Common myeloid progenitor, CD34-positive (primary cell): ENCODE results near the gene SLC16A11.

Experiments used
- CTCF ChIA-PET: fragments of 350-600 bp; sonication (Branson Sonifier 250); formaldehyde crosslinking; loops from one replicate; lab custom pipeline; 2021; ENCODE audit warnings: antibody characterized with exemption; lab: Charles Lee
- POLR2A ChIA-PET: fragments of 350-600 bp; sonication (Branson Sonifier 250); formaldehyde crosslinking; loops from one replicate; lab custom pipeline; 2021; ENCODE audit warnings: antibody characterized with exemption; lab: Charles Lee
- DNase-seq, 3 donors: peaks; one replicate each; pipeline versions ENCODE4 v3.0.0 to v3.0.0-alpha.2; 2013
- H3K27ac ChIP-seq, 2 experiments: 1 replicate in 1 of 2; 2 replicates in 1 of 2; pipeline ENCODE4 v1.7.0; 2013; ENCODE audit warnings: inconsistent platforms in 2 of 2, low read length in 2 of 2, mild to moderate bottlenecking in 2 of 2, low read depth in 1 of 2, moderate library complexity in 1 of 2; ENCODE audit not compliant: severe bottlenecking in 2 of 2, insufficient read depth in 1 of 2, poor library complexity in 1 of 2
- H3K27me3 ChIP-seq, 5 experiments: replicated peaks in 2 of 5; 1 replicate in 3 of 5; 2 replicates in 2 of 5; pipeline versions ENCODE4 v1.6.1 to v1.7.0; 2013; ENCODE audit warnings: low read length in 4 of 5, mild to moderate bottlenecking in 2 of 5, moderate library complexity in 2 of 5, inconsistent platforms in 1 of 5; ENCODE audit not compliant: insufficient read depth in 5 of 5, control insufficient read depth in 4 of 5
- H3K36me3 ChIP-seq, 4 experiments: 1 replicate in 2 of 4; 2 replicates in 2 of 4; pipeline versions ENCODE4 v1.6.1 to v1.7.0; 2013; ENCODE audit warnings: low read length in 3 of 4, control low read depth in 1 of 4, mild to moderate bottlenecking in 1 of 4; ENCODE audit not compliant: control insufficient read depth in 4 of 4, insufficient read depth in 4 of 4
- H3K4me1 ChIP-seq, 4 experiments: 1 replicate in 3 of 4; 2 replicates in 1 of 4; pipeline versions ENCODE4 v1.6.1 to v1.7.1; 2013; ENCODE audit warnings: low read length in 3 of 4, mild to moderate bottlenecking in 3 of 4, control low read depth in 1 of 4, inconsistent platforms in 1 of 4, moderate library complexity in 1 of 4; ENCODE audit not compliant: control insufficient read depth in 4 of 4, insufficient read depth in 4 of 4; ENCODE audit errors: control extremely low read depth in 1 of 4
- H3K4me3 ChIP-seq, 7 experiments: 1 replicate in 4 of 7; 2 replicates in 3 of 7; pipeline versions ENCODE4 v1.5.1 to v1.7.0; 2013; ENCODE audit warnings: mild to moderate bottlenecking in 7 of 7, low read length in 6 of 7, moderate library complexity in 6 of 7, inconsistent platforms in 2 of 7, low read depth in 2 of 7, control low read depth in 1 of 7; ENCODE audit not compliant: insufficient read depth in 4 of 7, control insufficient read depth in 1 of 7; ENCODE audit errors: extremely low read depth in 1 of 7
- H3K9me3 ChIP-seq, 5 experiments: 1 replicate in 4 of 5; 2 replicates in 1 of 5; pipeline versions ENCODE4 v1.6.1 to v1.7.1; 2013; ENCODE audit warnings: low read length in 4 of 5, mild to moderate bottlenecking in 2 of 5, inconsistent platforms in 1 of 5, low read depth in 1 of 5, moderate library complexity in 1 of 5; ENCODE audit not compliant: control insufficient read depth in 4 of 5, insufficient read depth in 2 of 5; ENCODE audit errors: control extremely low read depth in 1 of 5
- WGBS: methylation state at CpG from one replicate; pipeline ENCODE4 v1.1.5; 2013; ENCODE audit not compliant: insufficient coverage; 5-methylcytosine and 5-hydroxymethylcytosine counted together

SLC16A11 gene

GRCh38 chr17:7081341-7082062 lies 37.6 kb upstream of the SLC16A11 start:
- Histone ChIP-seq H3K36me3 (no peaks in the 10 kb centered on the region), H3K27ac (no peak overlapping the region), H3K4me1 (peaks cover 3 to 43% (median 27%) of the 10 kb centered on the region in 4 experiments), H3K27me3 (peaks cover 0 to 8% (median 0%) of the 10 kb centered on the region in 5 experiments), H3K9me3 (no peaks in the 10 kb centered on the region), H3K4me3 (peak overlapping the region in 1 of 7 experiments; percentile 0)
- WGBS, result 79% methylated on average over 12 of the region's 16 CpGs
- CTCF ChIA-PET, result interaction anchor here (0.7 to 3.1 kb wide), 14 partner anchors 12 to 84 kb away, joined by 3 to 22 read pairs (median 5); partner anchors contain the start of gene ASGR2
- POLR2A ChIA-PET, result interaction anchor here (0.7 to 2.2 kb wide), 4 partner anchors 29 to 75 kb away, joined by 3 to 8 read pairs (median 6); no protein-coding TSS in a partner anchor
- peak; percentile 66 to 97 (median 96) for DNase-seq

GRCh38 chr17:7080456-7081041 lies 36.7 kb upstream of the SLC16A11 start:
- peaks cover 0 to 8% (median 0%) of the 10 kb centered on the region in 5 experiments for H3K27me3 ChIP-seq
- CTCF ChIA-PET, result interaction anchor here (0.6 to 3.1 kb wide), 9 partner anchors 15 to 931 kb away, joined by 3 to 22 read pairs (median 8); no protein-coding TSS in a partner anchor
- 58% methylated on average over 5 of the region's 10 CpGs for WGBS
- H3K4me3 ChIP-seq, result no peak overlapping the region
- no peak for DNase-seq
- H3K4me1 ChIP-seq, result peaks cover 3 to 43% (median 27%) of the 10 kb centered on the region in 4 experiments
- no peaks in the 10 kb centered on the region for H3K36me3 ChIP-seq
- H3K27ac ChIP-seq, result no peak overlapping the region
- no peaks in the 10 kb centered on the region for H3K9me3 ChIP-seq
- POLR2A ChIA-PET, result interaction anchor here (2.2 kb wide), 1 partner anchor 52 kb away, joined by 8 read pairs; no protein-coding TSS in a partner anchor

DNA sequence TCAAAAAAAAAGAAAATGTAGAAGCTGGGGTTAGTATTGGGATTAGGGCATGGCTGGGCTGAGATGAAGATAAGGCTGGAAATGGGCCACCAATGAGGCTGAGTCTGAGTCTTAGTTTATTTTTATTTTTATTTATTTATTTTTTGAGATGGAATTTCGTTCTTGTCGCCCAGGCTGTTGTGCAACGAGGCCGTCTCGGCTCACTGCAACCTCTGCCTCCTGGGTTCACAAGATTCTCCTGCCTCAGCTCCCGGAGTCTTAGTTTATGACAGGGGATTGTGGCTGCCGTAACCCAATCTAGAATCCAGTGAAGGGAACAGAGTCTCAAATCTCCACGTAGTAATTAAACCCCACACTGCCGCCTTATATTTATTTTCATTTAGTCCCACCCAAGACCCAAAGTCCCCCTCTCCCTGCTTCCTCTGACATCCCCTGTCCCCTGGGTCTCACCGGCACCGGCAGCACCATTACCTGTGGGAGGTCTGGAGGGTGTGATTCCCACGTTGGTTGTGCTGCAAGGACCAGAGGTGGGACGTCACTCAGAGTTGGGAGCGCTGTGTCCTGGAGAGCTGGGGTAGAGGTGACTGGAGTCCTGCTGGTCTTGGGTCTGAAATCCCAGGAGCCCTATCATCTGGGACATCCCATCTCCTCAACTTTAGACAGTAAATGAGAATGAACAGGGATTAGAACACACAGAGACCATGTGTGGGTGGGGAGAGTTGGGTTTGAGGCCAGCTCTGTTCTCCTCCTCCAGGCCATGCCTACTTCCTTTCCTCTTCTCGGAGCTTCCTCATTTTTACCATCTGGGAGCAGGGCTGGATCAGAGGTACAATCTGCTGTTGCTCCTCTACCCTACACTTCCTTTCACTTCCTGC lies 35.9 kb upstream of the SLC16A11 start, which contains the start of gene CLEC10A:
CLEC10A (minus strand) TSS at position 671 of the 875 bp plus-strand sequence. CDS start 1,439 bp downstream, outside the sequence.
- H3K27me3 ChIP-seq, result peaks cover 0 to 8% (median 0%) of the 10 kb centered on the region in 5 experiments
- POLR2A ChIA-PET, result interaction anchor here (2.2 kb wide), 1 partner anchor 53 kb away, joined by 8 read pairs; no protein-coding TSS in a partner anchor
- no peaks in the 10 kb centered on the region for H3K9me3 ChIP-seq
- DNase-seq, result peak in 2 of 3 donors; percentile 33 to 42
- no peaks in the 10 kb centered on the region for H3K36me3 ChIP-seq
- H3K4me1 ChIP-seq, result peaks cover 3 to 43% (median 27%) of the 10 kb centered on the region in 4 experiments
- H3K4me3 ChIP-seq, result peak within 1 kb of the TSS in 2 of 7 experiments; percentile 7 to 32
- CTCF ChIA-PET, result interaction anchor here (1.5 to 3.1 kb wide), 7 partner anchors 15 to 85 kb away, joined by 4 to 22 read pairs (median 8); no protein-coding TSS in a partner anchor
- no peak within 1 kb of the TSS for H3K27ac ChIP-seq
- WGBS, result 94% methylated on average over 11 of the region's 15 CpGs

GRCh38 chr17:7078711-7079110 lies 34.8 kb upstream of the SLC16A11 start:
- POLR2A ChIA-PET, result no interaction called here
- CTCF ChIA-PET, result interaction anchor here (1.3 to 2.9 kb wide), 2 partner anchors 15 to 32 kb away, joined by 4 to 11 read pairs; no protein-coding TSS in a partner anchor

DNA sequence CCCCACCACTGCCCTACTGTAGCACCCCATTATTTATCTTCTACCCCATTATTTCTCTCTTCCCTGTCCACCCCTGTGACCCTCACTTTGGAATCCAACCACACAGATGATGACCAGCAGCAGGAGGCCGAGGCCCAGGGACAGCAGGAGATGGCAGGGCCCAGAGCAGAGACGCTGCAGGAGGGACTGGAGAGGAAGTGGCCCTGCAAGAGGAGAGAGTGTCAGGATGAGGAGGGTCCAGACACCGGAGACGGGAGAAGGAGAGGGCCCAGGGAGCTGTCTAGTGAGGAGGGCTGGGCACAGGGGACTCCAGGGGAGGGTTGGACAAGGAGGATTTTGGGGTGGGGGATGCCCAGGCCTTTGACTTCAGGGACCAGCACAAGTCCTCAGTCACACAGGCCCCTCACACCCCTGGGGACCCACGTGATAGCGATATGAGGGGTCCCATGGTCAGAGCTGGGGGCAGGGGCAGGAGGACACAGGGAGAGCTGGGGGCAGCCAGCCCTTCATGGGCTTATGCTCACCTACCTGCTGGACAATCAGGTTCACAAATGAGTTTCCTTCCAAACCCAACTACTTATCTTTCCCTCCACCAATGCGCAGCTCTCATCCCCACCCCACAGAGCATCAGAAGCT lies 34.1 kb upstream of the SLC16A11 start:
- Histone ChIP-seq H3K27ac (no peak overlapping the region), H3K27me3 (peaks cover 0 to 3% (median 0%) of the 10 kb centered on the region in 5 experiments), H3K9me3 (no peaks in the 10 kb centered on the region), H3K36me3 (no peaks in the 10 kb centered on the region), H3K4me1 (peaks cover 3 to 28% (median 21%) of the 10 kb centered on the region in 4 experiments), H3K4me3 (no peak overlapping the region)
- no peak for DNase-seq
- ChIA-PET CTCF (interaction anchor here (1.3 kb wide), 1 partner anchor 14 kb away, joined by 4 read pairs; no protein-coding TSS in a partner anchor), POLR2A (no interaction called here)
- WGBS, result 97% methylated on average over 7 of the region's 7 CpGs

More at GRCh38 chr17:7078711-7079110, 34.8 kb upstream of the SLC16A11 start:
- H3K27me3 ChIP-seq, result peaks cover 0 to 7% (median 0%) of the 10 kb centered on the region in 5 experiments
- H3K4me3 ChIP-seq, result no peak overlapping the region
- peaks cover 3 to 33% (median 22%) of the 10 kb centered on the region in 4 experiments for H3K4me1 ChIP-seq
- no peak for DNase-seq
- H3K36me3 ChIP-seq, result no peaks in the 10 kb centered on the region
- no peaks in the 10 kb centered on the region for H3K9me3 ChIP-seq
- WGBS, result 95% methylated on average over 10 of the region's 10 CpGs
- no peak overlapping the region for H3K27ac ChIP-seq

GRCh38 chr17:7074931-7075330 lies 31.0 kb upstream of the SLC16A11 start:
- H3K9me3 ChIP-seq, result no peaks in the 10 kb centered on the region
- WGBS, result 97% methylated on average over 14 of the region's 14 CpGs
- H3K27ac ChIP-seq, result no peak overlapping the region
- peaks cover 0 to 3% (median 0%) of the 10 kb centered on the region in 5 experiments for H3K27me3 ChIP-seq
- CTCF ChIA-PET, result interaction anchor here (0.9 to 1.3 kb wide), 5 partner anchors 8 to 23 kb away, joined by 3 to 5 read pairs (median 3); no protein-coding TSS in a partner anchor
- H3K36me3 ChIP-seq, result no peaks in the 10 kb centered on the region
- no peak for DNase-seq
- no peak overlapping the region for H3K4me3 ChIP-seq
- POLR2A ChIA-PET, result no interaction called here
- H3K4me1 ChIP-seq, result peaks cover 0 to 5% (median 4%) of the 10 kb centered on the region in 4 experiments
